GM20000 (cell line): ENCODE measurements around the gene ZNHIT6.
"Not testable (repeated sequence)": the region's sequence is repeated elsewhere in the genome, so short reads cannot be mapped to it uniquely, and the experiment has no call there.

Experiments used
- DNase-seq: peaks from one replicate; pipeline ENCODE4 v3.0.0; 2012; ENCODE audit warnings: low spot score
- CTCF ChIP-seq: IDR thresholded peaks from 2 replicates; pipeline ENCODE4 v1.5.1; 2012; ENCODE audit warnings: mild to moderate bottlenecking, control low read depth; ENCODE audit errors: extremely low read depth, missing control alignments

The ZNHIT6 gene

DNA sequence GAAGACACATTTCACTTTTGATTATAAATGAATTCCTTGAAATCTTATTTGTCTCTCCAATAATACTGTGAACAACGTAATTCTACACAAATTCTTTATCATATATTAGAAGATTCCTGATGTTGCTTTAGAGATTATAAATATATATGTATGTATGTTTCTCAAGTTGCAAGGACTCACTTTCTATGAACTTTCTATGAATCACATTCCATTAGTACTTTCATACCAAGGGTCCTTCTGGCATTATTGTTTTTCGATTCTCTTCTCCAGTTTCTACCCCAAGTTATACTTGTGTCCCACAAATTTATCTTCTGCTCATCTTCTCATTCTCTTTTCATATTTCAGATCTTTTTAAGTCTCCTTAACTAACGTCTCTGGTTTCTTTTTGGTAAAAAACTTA, 55.9 kb downstream of the ZNHIT6 start:
- no peak for TF ChIP-seq CTCF
- no peak for DNase-seq

DNA sequence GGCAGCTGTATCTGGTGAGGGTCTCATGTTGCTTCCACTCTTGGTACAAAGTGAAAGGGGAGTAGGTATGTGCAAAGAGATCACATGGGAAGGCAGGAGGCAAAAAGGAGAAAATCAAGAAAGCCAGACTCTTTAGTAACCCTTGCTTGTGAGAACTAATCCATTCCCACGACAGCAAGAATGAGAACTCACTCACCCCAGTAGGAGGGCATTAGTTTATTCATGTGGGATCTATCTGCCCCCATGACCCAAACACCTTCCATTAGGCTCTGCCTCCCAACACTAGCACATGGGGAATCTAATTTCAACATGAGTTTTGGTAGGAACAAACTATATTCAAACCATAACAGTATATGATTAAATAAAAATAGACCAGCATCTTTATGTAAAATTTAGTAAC, 57.6 kb downstream of the ZNHIT6 start:
- no peak for DNase-seq
- no peak for TF ChIP-seq CTCF

- TF ChIP-seq CTCF, result no peak
- DNase-seq, result no peak
Observed at GRCh38 chr1:85649591-85649990, 58.6 kb downstream of the ZNHIT6 start.

DNA sequence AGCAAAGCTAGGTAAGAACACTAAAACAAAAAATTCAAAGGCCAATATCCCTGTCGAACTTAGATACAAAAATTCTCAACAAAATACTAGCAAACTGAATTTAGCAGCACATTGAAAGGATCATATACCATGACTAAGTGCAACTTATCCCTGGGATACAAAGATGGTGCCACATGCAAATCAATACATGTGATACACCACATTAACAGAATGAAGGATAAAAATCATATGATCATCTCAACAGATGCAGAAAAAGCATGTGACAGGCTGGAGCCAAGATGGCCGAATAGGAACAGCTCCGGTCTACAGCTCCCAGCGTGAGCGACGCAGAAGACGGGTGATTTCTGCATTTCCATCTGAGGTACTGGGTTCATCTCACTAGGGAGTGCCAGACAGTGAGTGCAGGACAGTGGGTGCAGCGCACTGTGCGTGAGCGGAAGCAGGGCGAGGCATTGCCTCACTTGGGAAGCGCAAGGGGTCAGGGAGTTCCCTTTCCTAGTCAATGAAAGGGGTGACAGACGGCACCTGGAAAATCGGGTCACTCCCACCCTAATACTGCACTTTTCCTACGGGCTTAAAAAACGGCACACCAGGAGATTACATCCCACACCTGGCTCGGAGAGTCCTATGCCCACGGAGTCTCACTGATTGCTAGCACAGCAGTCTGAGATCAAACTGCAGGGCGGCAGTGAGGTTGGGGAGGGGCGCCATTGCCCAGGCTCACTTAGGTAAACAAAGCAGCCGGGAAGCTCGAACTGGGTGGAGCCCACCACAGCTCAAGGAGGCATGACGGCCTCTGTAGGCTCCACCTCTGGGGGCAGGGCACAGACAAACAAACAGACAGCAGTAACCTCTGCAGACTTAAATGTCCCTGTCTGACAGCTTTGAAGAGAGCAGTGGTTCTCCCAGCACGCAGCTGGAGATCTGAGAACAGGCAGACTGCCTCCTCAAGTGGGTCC, 66.4 kb downstream of the ZNHIT6 start:
- DNase-seq, result not testable (repeated sequence)

DNA sequence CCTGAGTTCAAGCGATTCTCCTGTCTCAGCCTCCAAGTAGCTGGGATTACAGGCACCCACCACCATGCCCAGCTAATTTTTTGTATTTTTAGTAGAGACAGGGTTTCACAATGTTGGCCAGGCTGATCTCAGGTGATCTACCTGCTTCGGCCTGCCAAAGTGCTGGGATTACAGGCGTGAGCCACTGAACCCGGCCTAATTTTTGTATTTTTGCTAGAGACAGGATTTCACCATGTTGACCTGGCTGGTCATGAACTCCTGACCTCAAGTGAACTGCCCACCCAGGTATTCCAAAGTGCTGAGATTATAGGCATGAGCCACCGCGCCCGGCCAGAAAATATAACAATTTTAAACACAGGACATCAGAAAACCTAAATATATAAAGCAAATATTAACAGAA, 68.3 kb downstream of the ZNHIT6 start:
- DNase-seq, result not testable (repeated sequence)

DNA sequence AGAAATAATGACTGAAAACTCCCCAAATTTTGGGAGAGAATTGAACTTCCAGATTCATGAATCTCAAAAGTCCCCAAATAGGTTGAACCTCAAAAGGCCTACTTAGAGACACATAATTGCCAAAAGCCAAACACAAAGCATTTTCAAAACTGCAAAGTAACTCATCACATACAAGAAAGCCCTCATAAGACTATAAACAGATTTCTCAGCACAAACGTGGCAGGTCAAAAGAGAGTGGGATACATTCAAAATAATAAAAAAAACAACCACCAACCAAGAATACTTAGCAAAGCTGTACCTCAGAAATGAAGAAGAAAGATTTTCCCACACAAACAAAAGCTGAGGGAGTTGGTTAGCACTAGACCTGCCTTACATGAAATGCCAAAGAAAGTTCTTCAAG, 69.8 kb downstream of the ZNHIT6 start:
- DNase-seq, result no peak
- no peak for TF ChIP-seq CTCF

DNA sequence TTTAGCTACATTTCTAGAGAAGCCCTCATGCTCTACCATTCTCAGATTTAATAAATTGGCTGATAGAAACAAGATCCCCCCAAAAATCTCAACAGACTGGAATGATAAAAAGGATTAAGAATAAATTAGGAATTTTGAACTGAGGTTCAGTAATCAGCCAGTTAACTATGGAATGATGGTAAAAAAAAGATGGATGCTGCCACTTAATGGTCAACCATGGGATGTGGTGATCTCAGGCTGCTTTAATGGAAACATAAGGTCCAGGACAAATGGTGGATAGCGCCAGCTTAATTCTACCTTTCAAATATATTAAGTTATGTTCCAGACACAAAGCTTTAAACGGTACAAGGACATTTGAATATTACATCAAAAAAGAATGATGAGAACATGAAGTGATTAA, 77.7 kb downstream of the ZNHIT6 start:
- no peak for DNase-seq

GRCh38 chr1:85629532-85629920, 78.7 kb downstream of the ZNHIT6 start:
- TF ChIP-seq CTCF, result no peak
- no peak for DNase-seq

More for the DNA sequence above, 77.7 kb downstream of the ZNHIT6 start:
- TF ChIP-seq CTCF, result no peak
